Endothelial cell of umbilical vein (primary cell): Measurements from ENCODE around the gene FMN2.
"Not testable (repeated sequence)": the region's sequence is repeated elsewhere in the genome, so short reads cannot be mapped to it uniquely, and the experiment has no call there.

Experiments
- EZH2 ChIP-seq: IDR thresholded peaks from 2 replicates; pipeline ENCODE4 v1.6.1; 2012; ENCODE audit warnings: borderline replicate concordance, low read depth, mild to moderate bottlenecking, moderate library complexity, low read length, inconsistent platforms; ENCODE audit not compliant: severe bottlenecking
- GATA2 ChIP-seq: IDR thresholded peaks from 2 replicates; pipeline ENCODE4 v1.7.0; 2011; ENCODE audit warnings: low read depth, mild to moderate bottlenecking, moderate library complexity, mixed read lengths, low read length; ENCODE audit not compliant: insufficient read length, insufficient read depth
- POLR2A ChIP-seq: IDR thresholded peaks from 2 replicates; pipeline ENCODE4 v1.6.1; 2012; ENCODE audit warnings: low read depth, mild to moderate bottlenecking, control low read depth, low read length
- TF ChIP-seq, protein P1 (sequence below), 2 donors: IDR thresholded peaks; 1 replicate in 1 of 2; 2 replicates in 1 of 2; pipeline ENCODE4 v1.5.1; 2011; ENCODE audit warnings: low read length in 2 of 2, mild to moderate bottlenecking in 2 of 2, moderate library complexity in 2 of 2, control low read depth in 1 of 2, inconsistent platforms in 1 of 2, low read depth in 1 of 2; ENCODE audit not compliant: insufficient read depth in 1 of 2; ENCODE audit errors: extremely low read depth in 1 of 2

DNA sequence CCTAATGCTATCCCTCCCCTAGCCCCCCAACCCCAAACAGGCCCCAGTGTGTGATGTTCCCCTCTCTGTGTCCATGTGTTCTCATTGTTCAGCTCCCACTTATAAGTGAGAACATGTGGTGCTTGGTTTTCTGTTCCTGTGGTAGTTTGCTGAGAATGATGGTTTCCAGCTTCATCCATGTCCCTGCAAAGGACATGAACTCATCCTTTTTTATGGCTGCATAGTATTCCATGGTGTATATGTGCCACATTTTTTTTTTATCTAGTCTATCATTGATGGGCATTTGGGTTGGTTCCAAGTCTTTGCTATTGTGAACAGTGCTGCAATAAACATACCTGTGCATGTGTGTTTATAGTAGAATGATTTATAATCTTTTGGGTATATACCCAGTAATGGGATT lies 183.5 kb downstream of the FMN2 start:
- TF ChIP-seq POLR2A, GATA2, EZH2: not testable (repeated sequence)
- TF ChIP-seq, protein P1, sequence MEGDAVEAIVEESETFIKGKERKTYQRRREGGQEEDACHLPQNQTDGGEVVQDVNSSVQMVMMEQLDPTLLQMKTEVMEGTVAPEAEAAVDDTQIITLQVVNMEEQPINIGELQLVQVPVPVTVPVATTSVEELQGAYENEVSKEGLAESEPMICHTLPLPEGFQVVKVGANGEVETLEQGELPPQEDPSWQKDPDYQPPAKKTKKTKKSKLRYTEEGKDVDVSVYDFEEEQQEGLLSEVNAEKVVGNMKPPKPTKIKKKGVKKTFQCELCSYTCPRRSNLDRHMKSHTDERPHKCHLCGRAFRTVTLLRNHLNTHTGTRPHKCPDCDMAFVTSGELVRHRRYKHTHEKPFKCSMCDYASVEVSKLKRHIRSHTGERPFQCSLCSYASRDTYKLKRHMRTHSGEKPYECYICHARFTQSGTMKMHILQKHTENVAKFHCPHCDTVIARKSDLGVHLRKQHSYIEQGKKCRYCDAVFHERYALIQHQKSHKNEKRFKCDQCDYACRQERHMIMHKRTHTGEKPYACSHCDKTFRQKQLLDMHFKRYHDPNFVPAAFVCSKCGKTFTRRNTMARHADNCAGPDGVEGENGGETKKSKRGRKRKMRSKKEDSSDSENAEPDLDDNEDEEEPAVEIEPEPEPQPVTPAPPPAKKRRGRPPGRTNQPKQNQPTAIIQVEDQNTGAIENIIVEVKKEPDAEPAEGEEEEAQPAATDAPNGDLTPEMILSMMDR (IDR thresholded peaks at IDR 0.05; ENCODE audit: extremely low read depth in 1 of 2, insufficient read depth in 1 of 2, low read depth in 1 of 2, low read length in 2 of 2), result not testable (repeated sequence)
